Measurements from ENCODE around the gene OPN4. TPM values are rescaled to one million over a fixed set of nuclear protein-coding genes. Genes with fewer than 3 reads are reported as not detected.

Gene OPN4
- total RNA-seq, 1 experiment from 2014 or later, result not detected

GRCh38 chr10:86651021-86651471 is 3.3 kb upstream of the OPN4 start:
- TF ChIP-seq EZH2phosphoT487 (IDR thresholded peaks at IDR 0.05; ENCODE audit: borderline replicate concordance, low read length), result no peak
- TF ChIP-seq CTCF (conservative IDR thresholded peaks at IDR 0.05; ENCODE audit: low read depth, low read length), result no peak
- TF ChIP-seq EZH2 (IDR thresholded peaks at IDR 0.05; ENCODE audit: low read length, unreplicated experiment), result no peak
- Histone ChIP-seq H3F3A (ENCODE audit: low read length, unreplicated experiment) (no peaks in the 10 kb centered on the region), H3K9ac (ENCODE audit: low read length) (no peak overlapping the region), H3K9me3 (ENCODE audit: low read length) (no peaks in the 10 kb centered on the region), H3K36me3 (ENCODE audit: low read depth, low read length) (no peaks in the 10 kb centered on the region), H2AFZ (ENCODE audit: low read length) (no peak overlapping the region), H3K27me3 (ENCODE audit: low read length) (no peaks in the 10 kb centered on the region), H4K20me1 (ENCODE audit: low read length) (no peaks in the 10 kb centered on the region), H3K27ac (ENCODE audit: low read length) (no peak overlapping the region), H3K4me2 (ENCODE audit: low read length) (no peak overlapping the region), H3K4me1 (ENCODE audit: insufficient read depth, low read length) (peaks cover 32% of the 10 kb centered on the region), H3K9me2 (replicated peaks; ENCODE audit: low read length) (no peaks in the 10 kb centered on the region), H3K79me2 (ENCODE audit: low read length) (no peaks in the 10 kb centered on the region), H3K4me3 (ENCODE audit: low read length) (no peak overlapping the region)
- no TSS peak for BruUV-seq (replicated peaks)
- ATAC-seq (no peak), DNase-seq (no peak)
- intact Hi-C loops (cut with micrococcal nuclease), result no loop called here
- ChIA-PET POLR2A (ENCODE audit: unreplicated experiment) (no interaction called here), CTCF (no interaction called here)

GRCh38 chr10:86651631-86652331 is 2.6 kb upstream of the OPN4 start:
- POLR2A ChIA-PET (ENCODE audit: unreplicated experiment), result no interaction called here
- CTCF ChIA-PET, result no interaction called here

More at GRCh38 chr10:86651631-86652331, 2.6 kb upstream of the OPN4 start:
- H3K27ac ChIP-seq (ENCODE audit: low read length), result no peak overlapping the region
- no peak for TF ChIP-seq EZH2phosphoT487 (IDR thresholded peaks at IDR 0.05; ENCODE audit: borderline replicate concordance, low read length)
- no peak for TF ChIP-seq CTCF (conservative IDR thresholded peaks at IDR 0.05; ENCODE audit: low read depth, low read length)
- no peak for TF ChIP-seq EZH2 (IDR thresholded peaks at IDR 0.05; ENCODE audit: low read length, unreplicated experiment)
- H3K27me3 ChIP-seq (ENCODE audit: low read length), result no peaks in the 10 kb centered on the region
- no peaks in the 10 kb centered on the region for H3K36me3 ChIP-seq (ENCODE audit: low read depth, low read length)
- H3K79me2 ChIP-seq (ENCODE audit: low read length), result no peaks in the 10 kb centered on the region
- DNase-seq (no peak), ATAC-seq (no peak)
- intact Hi-C loops (cut with micrococcal nuclease), result no loop called here
- H4K20me1 ChIP-seq (ENCODE audit: low read length), result no peaks in the 10 kb centered on the region
- H3F3A ChIP-seq (ENCODE audit: low read length, unreplicated experiment), result no peaks in the 10 kb centered on the region
- peaks cover 32% of the 10 kb centered on the region for H3K4me1 ChIP-seq (ENCODE audit: insufficient read depth, low read length)
- no peak overlapping the region for H3K4me2 ChIP-seq (ENCODE audit: low read length)
- no peaks in the 10 kb centered on the region for H3K9me2 ChIP-seq (replicated peaks; ENCODE audit: low read length)
- H3K4me3 ChIP-seq (ENCODE audit: low read length), result no peak overlapping the region
- no peak overlapping the region for H3K9ac ChIP-seq (ENCODE audit: low read length)
- no peaks in the 10 kb centered on the region for H3K9me3 ChIP-seq (ENCODE audit: low read length)
- no TSS peak for BruUV-seq (replicated peaks)
- no peak overlapping the region for H2AFZ ChIP-seq (ENCODE audit: low read length)

Measured in PC-3 (cell line).